KOPT-K1 (cell line): ENCODE measurements around the gene ZMYND10.

Source experiments
- H3K27ac ChIP-seq: fragments of 200-600 bp; sonication (generic); 2 replicates; pipeline ENCODE4 v1.5.1; 2016; ENCODE audit warnings: antibody characterized with exemption, mild to moderate bottlenecking, low read depth, low read length; ENCODE audit not compliant: poor library complexity, severe bottlenecking
- H3K36me3 ChIP-seq: fragments of 200-600 bp; sonication (generic); 2 replicates; pipeline ENCODE4 v1.5.1; 2017; ENCODE audit warnings: antibody characterized with exemption, mild to moderate bottlenecking, low read length, moderate library complexity; ENCODE audit not compliant: insufficient read depth
- H3K9me3 ChIP-seq: fragments of 200-600 bp; sonication (generic); 2 replicates; pipeline ENCODE4 v1.5.1; 2017; ENCODE audit warnings: antibody characterized with exemption, low read length, mild to moderate bottlenecking; ENCODE audit not compliant: insufficient read depth, poor library complexity, severe bottlenecking

Gene ZMYND10

DNA sequence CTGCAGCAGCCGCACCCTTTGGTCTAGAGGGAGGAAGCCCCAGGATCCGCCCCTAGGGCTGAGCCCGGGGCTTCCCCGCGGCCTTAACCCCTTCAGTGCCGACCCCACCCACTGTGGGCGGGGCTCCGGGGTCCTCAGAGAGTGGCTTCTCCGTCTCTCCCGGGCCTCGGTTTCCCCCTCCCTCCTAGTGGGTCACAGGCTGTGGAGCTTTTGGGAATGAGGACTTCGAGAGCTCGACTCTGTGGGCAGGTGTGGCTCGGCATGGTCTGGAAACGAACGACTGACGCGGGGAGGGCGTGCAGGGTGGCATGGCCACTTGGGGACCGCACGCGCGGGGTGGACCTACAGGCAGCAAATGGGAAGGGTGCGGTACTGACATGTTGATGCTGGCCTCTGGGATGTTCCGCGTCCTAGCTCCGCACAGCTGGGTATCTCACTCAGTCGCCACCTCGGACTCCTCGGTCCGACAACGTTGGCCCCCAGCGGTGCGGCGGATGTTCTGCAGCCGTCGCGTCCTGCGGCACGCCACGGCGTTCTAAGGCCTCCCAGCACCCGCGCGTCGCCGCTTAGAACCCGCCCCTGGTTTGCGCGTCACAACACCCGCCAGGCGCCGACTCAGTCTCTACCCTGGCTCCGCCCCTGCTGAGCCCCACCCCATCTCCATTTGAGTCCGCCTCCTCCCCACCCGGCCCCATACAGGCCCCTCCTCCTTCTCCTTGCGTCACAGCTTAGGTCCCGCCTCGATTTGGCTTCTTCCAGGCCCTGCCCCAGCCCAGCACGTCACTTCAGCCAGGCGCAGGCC, 46.5 kb downstream of the ZMYND10 start, which contains the start of the genes HYAL3 and NAA80:
Gene HYAL3 (minus strand): TSS at position 570 of the 802 bp plus-strand sequence. CDS start 3,803 bp downstream, outside the sequence.
Gene NAA80 (minus strand): TSS at position 570 of the 802 bp plus-strand sequence. CDS start 1,942 bp downstream, outside the sequence.
- Histone ChIP-seq H3K9me3 (no peaks in the 10 kb centered on the region), H3K36me3 (no peaks in the 10 kb centered on the region), H3K27ac (peak within 1 kb of the TSS; percentile 79)

DNA sequence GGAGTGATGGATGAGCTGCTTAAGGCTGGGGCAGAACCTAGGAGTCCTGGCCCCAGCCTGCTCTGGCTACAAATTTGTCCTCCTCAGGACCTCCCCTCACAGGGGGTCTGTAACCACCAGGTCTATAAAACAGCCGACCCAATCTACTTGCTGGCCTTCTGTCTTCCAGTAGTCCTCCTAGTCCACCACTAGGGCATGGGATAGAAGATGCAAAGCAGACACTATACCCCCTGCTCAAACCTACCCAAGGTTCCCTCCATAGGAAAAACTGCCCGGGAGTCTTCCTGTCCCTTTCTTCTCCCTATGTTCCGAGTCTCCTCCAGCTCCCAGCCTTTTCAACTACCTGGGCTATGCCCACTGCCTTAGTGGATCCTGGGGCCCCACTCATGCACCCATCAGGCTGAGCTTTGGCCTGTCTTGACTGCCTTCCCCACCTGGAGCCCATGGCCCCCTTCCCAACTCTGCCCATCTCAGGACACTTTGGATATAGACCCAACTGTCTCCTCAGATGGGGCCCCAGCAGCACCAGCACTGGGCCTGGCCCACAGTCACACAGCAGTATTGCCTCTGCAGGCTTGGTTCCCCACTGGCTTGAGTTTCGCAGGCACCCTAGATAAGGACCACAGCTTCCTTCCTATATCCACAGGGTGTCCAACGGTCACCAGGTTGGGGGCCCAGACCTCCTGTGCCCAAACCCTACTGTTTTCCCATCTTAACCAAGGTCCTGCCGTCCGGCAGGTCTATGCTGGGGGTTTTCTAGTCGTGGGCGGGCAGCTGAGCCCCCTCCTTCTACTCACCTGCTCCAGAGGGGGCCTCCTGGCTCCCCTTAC, 47.4 kb downstream of the ZMYND10 start:
- Histone ChIP-seq H3K36me3 (no peaks in the 10 kb centered on the region), H3K27ac (peak overlapping the region; percentile 79), H3K9me3 (no peaks in the 10 kb centered on the region)

- Histone ChIP-seq H3K27ac (no peak overlapping the region), H3K36me3 (no peaks in the 10 kb centered on the region), H3K9me3 (no peaks in the 10 kb centered on the region)
Measured at GRCh38 chr3:50297384-50297775, 48.2 kb downstream of the ZMYND10 start.

DNA sequence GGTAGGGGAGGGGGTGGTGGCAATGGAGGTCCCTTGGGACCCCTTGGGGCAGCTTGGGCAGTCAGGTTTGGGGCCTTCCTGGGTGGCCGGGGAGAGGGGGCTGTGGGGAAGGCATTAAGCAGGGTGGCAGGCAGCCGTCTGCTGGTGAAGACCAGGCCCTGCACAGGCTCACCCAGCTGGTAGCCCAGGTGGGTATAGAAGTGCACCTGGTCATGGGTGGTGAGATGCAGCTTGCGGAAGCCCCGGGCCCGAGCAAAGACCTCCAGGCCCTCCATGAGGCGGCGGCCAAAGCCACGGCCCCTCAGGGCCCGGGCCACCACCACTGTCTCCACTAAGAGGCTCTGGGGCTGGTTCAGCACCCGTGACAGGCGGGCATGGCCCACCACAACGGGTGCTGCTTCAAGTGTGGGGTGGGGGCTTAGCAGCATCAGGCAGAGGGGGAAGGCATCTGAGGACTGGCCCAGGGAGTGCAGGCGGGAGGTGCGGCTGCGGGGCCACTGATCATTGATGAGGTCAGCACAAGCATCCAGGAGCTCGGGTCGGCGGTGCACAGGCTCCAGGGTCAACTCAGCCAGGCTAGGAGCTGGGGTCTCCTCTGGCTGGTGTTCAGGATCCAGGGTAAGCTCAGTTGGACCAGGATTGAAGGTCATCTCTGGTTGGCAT, 48.7 kb downstream of the ZMYND10 start:
- no peak overlapping the region for H3K27ac ChIP-seq

DNA sequence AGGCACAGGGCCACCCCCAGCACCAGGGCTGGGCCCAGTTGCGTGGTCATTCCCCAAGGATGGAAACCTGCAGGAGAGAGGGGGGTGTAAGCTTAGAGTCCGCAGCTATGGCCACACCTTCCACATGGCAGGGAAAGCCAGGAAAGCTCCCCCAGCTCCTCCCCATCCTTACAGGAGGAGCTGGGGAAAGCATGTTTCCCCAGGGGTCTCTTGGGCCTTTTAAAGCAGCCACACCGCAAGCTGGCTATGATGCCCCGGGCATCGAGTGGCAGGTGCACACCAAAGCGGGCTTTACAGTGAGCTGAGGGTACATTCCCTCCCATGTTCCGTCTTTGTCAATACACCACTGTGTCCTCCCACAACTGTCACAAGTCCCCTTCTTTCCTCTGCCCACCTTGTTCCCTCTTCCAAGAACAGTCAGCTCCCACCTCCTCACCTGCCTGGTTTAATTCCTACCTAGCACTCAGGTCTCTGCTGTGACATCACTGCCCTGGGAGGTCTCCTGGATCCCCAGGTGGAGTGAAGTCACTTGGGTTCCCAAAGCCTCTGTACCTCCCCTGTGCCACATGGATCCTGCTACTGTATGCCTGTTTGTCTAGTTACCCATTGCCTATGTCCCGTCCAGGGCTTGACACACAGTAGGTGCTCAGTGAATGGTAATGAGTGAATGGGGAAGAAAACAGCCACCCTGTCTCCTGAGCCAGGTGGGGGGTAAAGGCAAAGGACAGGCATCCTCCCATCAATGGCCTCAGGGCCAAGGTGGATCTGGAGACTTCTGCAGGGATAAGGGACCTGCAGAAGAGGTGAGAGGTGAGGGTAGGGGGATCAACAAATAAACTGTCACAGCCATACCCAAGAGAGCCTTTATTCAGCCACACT, 49.7 kb downstream of the ZMYND10 start:
- Histone ChIP-seq H3K9me3 (no peaks in the 10 kb centered on the region), H3K36me3 (no peaks in the 10 kb centered on the region), H3K27ac (no peak overlapping the region)

More for the DNA sequence above, 48.7 kb downstream of the ZMYND10 start:
- H3K9me3 ChIP-seq = no peaks in the 10 kb centered on the region
- H3K36me3 ChIP-seq = no peaks in the 10 kb centered on the region

GRCh38 chr3:50294492-50295403, 50.8 kb downstream of the ZMYND10 start:
- Histone ChIP-seq H3K36me3 (peaks cover 9% of the 10 kb centered on the region), H3K27ac (no peak overlapping the region)

GRCh38 chr3:50294089-50294488, 51.4 kb downstream of the ZMYND10 start:
- Histone ChIP-seq H3K9me3 (no peaks in the 10 kb centered on the region), H3K27ac (no peak overlapping the region), H3K36me3 (peaks cover 16% of the 10 kb centered on the region)

More at GRCh38 chr3:50294492-50295403, 50.8 kb downstream of the ZMYND10 start:
- H3K9me3 ChIP-seq = no peaks in the 10 kb centered on the region

- Histone ChIP-seq H3K36me3 (peaks cover 24% of the 10 kb centered on the region), H3K27ac (peak overlapping the region; percentile 79)
Measured at GRCh38 chr3:50293079-50293801, 52.3 kb downstream of the ZMYND10 start.

DNA sequence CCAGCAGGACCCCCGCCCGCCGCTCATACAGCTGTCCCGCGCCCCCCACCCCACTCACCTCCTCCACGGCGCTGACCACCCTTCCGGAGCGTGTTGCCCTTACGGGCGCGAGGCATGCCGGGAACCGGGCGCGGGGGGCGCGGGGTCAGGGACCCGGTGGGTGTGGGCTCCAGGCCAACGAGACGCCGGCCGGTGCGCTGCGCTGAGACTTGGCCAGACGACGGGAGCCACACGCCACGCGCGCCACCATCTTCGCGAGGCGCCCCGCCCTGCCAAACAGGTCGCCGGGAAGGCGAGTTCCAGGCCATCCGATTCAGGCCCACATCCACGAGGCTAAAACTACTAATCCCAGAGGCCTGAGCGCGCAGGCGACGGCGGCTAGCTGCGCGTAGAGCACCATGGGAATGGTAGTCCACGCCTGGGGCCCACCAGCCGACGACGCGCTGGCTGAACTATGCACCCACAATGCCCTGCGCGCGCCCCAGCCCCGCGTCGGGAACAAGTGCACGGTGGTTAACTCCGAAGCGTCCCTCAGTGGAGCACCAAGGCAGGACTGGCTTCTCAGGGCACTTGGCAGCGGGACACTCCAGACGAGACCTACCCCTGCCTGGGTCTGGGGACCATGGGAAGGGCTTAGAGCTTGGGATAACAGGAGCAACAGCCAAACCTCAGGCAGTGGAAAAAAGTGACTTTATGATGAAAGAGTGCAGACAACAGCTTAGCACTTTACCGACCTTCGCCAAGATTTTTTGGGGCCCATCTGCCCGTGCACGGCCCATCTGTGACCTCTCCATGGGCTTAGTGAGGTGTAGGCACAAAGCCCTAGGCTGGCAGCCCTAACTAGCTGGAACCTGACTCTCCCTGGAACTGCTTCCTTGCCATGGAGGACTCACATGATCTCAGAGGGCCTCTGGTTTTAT, 53.1 kb downstream of the ZMYND10 start, which contains the start of gene IFRD2:
Gene IFRD2 (minus strand): TSS at position 271 of the 920 bp plus-strand sequence. CDS start 155 bp downstream, at position 116.
- Histone ChIP-seq H3K36me3 (peaks cover 32% of the 10 kb centered on the region), H3K27ac (peak within 1 kb of the TSS; percentile 79), H3K9me3 (no peaks in the 10 kb centered on the region)

More at GRCh38 chr3:50293079-50293801, 52.3 kb downstream of the ZMYND10 start:
- H3K9me3 ChIP-seq = no peaks in the 10 kb centered on the region
